GM18505 (cell line): ENCODE data around the gene CCDC3.
"Not testable (repeated sequence)": the region's sequence is repeated elsewhere in the genome, so short reads cannot be mapped to it uniquely, and the experiment has no call there.

Source experiments
- ATAC-seq: cut with Tn5 transposase; IDR thresholded peaks from one replicate; pipeline ENCODE4 v1.9.1; 2021; ENCODE audit not compliant: unreplicated experiment
- POLR2A ChIP-seq: IDR thresholded peaks from 4 replicates; pipeline ENCODE4 v1.6.1; 2011; ENCODE audit warnings: borderline replicate concordance; ENCODE audit not compliant: insufficient read depth, insufficient read length; ENCODE audit errors: extremely low read depth

The CCDC3 gene

GRCh38 chr10:13001041-13001886 is at the start of gene CCDC3:
CCDC3 (minus strand) TSS chr10:13001713; CDS start chr10:13001570, 143 bp downstream.
- no peak for TF ChIP-seq POLR2A

GRCh38 chr10:13051126-13051694 is 49.7 kb upstream of the CCDC3 start:
- no peak for TF ChIP-seq POLR2A
- no peak for ATAC-seq

More at GRCh38 chr10:13001041-13001886, at the start of gene CCDC3:
- no peak for ATAC-seq

GRCh38 chr10:13049774-13050420 is 48.4 kb upstream of the CCDC3 start:
- no peak for ATAC-seq
- no peak for TF ChIP-seq POLR2A

GRCh38 chr10:13048762-13049161 is 47.2 kb upstream of the CCDC3 start:
- TF ChIP-seq POLR2A: no peak
- no peak for ATAC-seq

GRCh38 chr10:13047529-13048206 is 46.2 kb upstream of the CCDC3 start:
- no peak for ATAC-seq
- no peak for TF ChIP-seq POLR2A

GRCh38 chr10:13046851-13047528 is 45.5 kb upstream of the CCDC3 start:
- TF ChIP-seq POLR2A: no peak
- ATAC-seq: no peak

- no peak for ATAC-seq
- no peak for TF ChIP-seq POLR2A
Measured at GRCh38 chr10:13043520-13043919, 42.0 kb upstream of the CCDC3 start.

- ATAC-seq: no peak
- no peak for TF ChIP-seq POLR2A
Measured at GRCh38 chr10:13039761-13040160, 38.2 kb upstream of the CCDC3 start.

GRCh38 chr10:13038391-13038790 is 36.9 kb upstream of the CCDC3 start:
- ATAC-seq: no peak
- no peak for TF ChIP-seq POLR2A

GRCh38 chr10:13037832-13038231 is 36.3 kb upstream of the CCDC3 start:
- no peak for ATAC-seq
- TF ChIP-seq POLR2A: no peak

GRCh38 chr10:13036841-13037240 is 35.3 kb upstream of the CCDC3 start:
- TF ChIP-seq POLR2A: no peak
- ATAC-seq: no peak

GRCh38 chr10:13035731-13036130 is 34.2 kb upstream of the CCDC3 start:
- not testable (repeated sequence) for ATAC-seq

GRCh38 chr10:13026873-13027272 is 25.4 kb upstream of the CCDC3 start:
- ATAC-seq: no peak
- no peak for TF ChIP-seq POLR2A
